H4 (cell line): ENCODE results near the gene PAFAH1B1. TPM values are rescaled to one million over a fixed set of nuclear protein-coding genes. Genes with fewer than 3 reads are reported as not detected.
"Not testable (repeated sequence)": the region's sequence is repeated elsewhere in the genome, so short reads cannot be mapped to it uniquely, and the experiment has no call there.

ENCODE experiments used
- DNase-seq: peaks from one replicate; pipeline ENCODE4 v3.0.0-alpha.2; 2015; ENCODE audit warnings: low spot score
- total RNA-seq: library from RNA; depleted of rRNA; stranded (reverse); fragments of >200 nt; shearing (Covaris generic); gene quantifications from 2 replicates; pipeline ENCODE4 v1.2.3, GENCODE V29; 2014

The PAFAH1B1 gene
- total RNA-seq, 1 experiment from 2014 or later = 49.1 TPM

- DNase-seq = no peak
Measured at GRCh38 chr17:2594722-2595599, 1.5 kb downstream of the PAFAH1B1 start.

DNA sequence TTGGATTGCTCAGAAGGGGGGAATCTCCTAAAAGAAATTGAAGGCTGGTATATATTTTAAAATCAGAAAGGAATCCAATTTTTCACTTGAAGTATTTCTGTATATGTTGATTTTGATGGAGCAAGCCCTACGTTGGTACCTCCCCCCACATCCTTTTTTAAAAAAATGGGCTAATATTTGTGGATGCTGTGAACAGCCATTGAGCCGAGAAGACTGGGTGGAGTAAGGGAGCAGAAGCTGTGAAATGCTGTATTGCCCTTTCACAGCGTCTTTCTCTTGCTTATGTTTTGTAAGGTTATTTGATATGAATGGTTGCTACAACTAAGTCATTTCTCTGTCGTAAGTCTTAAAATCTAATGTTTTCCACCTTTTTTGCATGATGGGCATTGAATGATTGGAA lies 2.3 kb downstream of the PAFAH1B1 start:
- no peak for DNase-seq

GRCh38 chr17:2598166-2598565 lies 4.7 kb downstream of the PAFAH1B1 start:
- no peak for DNase-seq

GRCh38 chr17:2602597-2603017 lies 9.2 kb downstream of the PAFAH1B1 start:
- DNase-seq = no peak

DNA sequence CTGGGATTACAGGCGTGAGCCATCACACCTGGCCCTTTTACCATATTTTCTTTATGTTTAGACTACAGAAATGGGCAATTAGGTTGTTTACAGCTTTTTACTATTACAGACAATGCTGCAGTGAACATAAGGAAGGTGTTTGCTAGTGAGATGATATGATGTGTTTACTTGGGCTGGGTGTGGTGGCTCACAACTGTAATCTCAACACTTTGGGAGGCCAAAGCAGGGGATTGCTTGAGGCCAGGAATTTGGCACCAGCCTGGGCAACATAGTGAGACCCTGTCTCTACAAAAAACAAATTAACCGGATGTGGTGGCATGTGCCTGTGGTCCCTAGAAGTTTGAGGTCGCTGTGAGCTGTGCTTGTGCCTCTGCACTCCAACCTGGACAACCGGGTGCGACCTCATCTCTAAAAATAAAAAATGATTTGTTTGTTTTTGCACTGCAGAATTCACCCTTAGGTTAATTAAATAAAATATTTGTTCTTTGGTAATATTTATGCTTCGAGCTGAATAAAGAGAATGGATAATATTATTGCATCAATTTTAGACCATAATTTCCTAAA lies 15.0 kb downstream of the PAFAH1B1 start:
- no peak for DNase-seq

DNA sequence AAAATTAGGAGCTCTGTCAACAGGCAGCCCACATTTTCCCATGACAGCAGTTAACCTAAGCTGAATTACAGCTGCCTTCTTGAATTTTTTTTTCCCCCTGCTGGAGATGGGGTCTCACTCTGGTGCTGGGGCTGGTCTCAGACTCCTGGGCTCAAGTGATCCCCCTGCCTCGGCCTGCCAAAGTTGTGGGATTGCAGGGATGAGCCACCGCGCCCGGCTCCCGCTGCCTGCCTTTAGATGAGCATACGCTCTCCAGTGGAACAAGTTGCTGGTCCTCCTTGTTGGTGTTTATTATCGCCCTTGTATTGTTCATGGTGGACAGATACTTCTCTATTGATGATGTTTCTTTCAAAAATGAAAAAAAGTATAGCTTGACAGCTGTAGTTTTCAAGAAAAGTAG lies 15.6 kb downstream of the PAFAH1B1 start:
- no peak for DNase-seq

GRCh38 chr17:2610195-2611175 lies 17.0 kb downstream of the PAFAH1B1 start:
- DNase-seq = no peak

GRCh38 chr17:2611627-2612026 lies 18.2 kb downstream of the PAFAH1B1 start:
- no peak for DNase-seq

DNA sequence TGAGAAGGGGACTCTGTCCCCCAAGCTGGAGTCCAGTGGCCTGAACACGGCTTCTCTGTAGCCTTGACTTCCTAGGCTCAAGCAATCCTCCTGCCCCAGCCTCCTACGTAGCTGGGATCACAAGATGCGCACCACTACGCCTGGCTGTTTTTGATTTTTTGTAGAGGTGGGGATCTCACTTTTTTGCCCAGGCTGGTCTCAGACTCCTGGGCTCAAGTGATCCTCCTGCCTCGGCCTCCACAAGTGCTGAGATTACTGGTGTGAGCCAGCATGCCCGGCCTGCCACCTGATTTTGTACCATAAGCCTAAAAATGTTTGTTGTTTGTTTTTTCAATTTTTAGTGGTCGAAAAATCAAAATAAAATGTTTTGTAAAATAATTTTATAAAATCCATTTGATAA lies 19.2 kb downstream of the PAFAH1B1 start:
- DNase-seq = no peak

DNA sequence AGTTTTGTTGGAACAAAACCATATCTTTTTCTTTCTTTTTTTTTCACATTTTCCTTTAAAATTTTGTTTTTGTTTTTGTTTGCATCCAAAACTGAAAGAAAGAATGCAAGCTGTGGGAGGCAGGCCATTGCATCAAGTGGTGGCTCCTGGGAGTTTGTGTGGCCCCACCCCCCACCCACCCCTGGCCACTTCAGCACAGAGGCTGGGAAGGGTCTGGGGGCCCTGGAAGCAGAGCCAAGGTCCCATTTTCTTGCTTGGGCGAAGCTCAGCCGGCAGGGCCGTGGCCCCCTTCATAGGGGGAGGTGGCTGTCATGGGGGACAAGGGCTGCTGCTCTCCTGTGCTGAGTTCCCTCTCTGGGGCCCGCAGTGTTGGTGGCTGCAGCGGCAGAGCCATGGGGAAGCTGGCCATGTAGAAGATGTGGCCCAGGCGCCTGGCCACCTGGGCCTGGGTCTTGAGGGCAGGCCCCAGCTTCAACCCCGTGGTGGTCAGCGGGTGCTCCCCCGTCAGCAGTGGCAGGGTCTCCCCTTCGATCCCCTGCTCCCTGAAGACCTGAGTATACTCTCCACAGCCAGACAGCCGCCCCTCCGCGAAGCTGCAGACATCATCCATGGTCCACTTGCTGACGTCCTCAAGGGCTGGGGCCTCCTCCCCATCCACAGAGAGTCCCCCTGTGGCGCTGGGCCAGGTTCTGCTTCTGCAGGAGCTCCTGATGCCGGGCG lies 19.8 kb downstream of the PAFAH1B1 start:
- DNase-seq = no peak

DNA sequence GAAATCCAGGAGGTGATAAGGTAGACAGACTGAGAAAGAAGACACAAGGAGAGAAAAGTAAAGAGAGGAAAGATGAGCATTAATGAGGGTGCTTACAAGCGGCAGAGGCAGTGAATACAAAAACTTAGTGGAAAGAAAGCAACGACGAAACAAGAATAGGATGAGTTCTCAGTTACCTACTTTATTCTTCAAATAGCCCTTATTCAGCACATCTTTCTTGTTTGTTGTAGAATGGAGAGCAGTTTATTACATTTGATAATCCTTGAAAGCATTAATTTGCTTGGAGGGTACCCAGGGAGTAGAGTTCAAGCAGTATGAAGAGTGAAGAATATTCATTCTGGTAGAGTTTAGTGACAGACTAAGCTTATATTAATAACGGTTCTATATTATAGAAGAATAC lies 22.4 kb downstream of the PAFAH1B1 start:
- DNase-seq = no peak

- DNase-seq = no peak
Measured at GRCh38 chr17:2621241-2621640, 27.8 kb downstream of the PAFAH1B1 start.

GRCh38 chr17:2621951-2622405 lies 28.5 kb downstream of the PAFAH1B1 start:
- not testable (repeated sequence) for DNase-seq

DNA sequence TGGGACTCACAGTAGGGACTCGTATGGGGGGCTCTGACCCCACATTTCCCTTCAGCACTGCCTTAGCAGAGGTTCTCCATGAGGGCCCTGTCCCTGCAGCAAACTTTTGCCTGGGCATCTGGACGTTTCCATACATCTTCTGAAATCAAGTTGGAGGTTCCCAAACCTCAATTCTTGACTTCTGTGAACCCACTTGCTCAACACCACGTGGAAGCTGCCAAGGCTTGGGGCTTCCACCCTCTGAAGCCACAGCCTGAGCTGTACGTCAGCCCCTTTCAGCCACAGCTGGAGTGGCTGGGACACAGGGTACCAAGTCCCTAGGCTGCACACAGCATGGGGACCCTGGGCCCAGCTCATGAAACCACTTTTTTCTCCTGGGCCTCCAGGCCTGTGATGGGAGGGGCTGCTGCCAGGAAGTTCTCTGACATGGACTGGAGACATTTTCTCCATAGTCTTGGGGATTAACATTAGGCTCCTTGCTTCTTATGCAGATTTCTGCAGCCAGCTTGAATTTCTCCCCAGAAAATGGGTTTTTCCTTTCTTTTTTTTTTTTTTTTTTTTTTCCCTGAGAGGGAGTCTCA lies 29.4 kb downstream of the PAFAH1B1 start:
- DNase-seq = not testable (repeated sequence)

GRCh38 chr17:2624292-2624731 lies 30.9 kb downstream of the PAFAH1B1 start:
- DNase-seq = no peak

DNA sequence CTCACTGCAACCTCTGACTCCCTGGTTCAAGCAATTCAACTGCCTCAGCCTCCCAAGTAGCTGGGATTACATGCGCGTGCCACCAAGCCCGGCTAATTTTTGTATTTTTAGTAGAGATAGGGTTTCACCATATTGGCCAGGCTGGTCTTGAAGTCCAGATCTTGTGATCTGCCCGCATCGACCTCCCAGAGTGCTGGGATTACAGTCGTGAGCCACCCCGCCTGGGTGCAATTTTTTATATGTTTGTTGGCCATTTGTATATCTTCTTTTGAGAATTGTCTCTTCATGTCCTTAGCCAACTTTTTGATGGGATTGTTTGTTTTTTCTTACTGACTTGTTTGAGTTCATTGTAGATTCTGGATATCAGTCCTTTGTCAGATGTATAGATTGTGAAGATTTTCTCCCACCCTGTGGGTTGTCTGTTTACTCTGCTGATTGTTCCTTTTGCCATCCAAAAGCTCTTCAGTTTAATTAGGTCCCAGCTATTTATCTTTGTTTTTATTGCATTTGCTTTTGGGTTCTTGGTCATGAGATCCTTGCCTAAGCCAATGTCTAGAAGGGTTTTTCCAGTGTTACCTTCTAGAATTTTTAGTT lies 33.3 kb downstream of the PAFAH1B1 start:
- DNase-seq = not testable (repeated sequence)

DNA sequence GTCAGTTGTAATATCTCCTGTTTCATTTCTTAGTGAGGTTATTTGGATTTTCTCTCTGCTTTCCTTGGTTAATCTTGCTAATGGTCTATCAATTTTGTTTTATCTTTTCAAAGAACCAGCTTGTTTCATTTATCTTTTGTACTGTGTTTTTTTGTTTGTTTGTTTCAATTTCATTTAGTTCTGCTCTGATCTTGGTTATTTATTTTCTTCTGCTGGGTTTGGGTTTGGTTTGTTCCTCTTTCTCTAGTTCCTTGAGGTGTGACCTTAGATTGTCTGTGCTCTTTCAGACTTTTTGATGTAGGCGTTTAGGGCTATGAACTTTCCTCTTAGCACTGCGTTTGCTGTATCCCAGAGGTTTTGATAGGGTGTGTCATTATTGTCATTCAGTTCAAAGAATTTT lies 35.5 kb downstream of the PAFAH1B1 start:
- not testable (repeated sequence) for DNase-seq

- DNase-seq = no peak
Measured at GRCh38 chr17:2631211-2631610, 37.8 kb downstream of the PAFAH1B1 start.

DNA sequence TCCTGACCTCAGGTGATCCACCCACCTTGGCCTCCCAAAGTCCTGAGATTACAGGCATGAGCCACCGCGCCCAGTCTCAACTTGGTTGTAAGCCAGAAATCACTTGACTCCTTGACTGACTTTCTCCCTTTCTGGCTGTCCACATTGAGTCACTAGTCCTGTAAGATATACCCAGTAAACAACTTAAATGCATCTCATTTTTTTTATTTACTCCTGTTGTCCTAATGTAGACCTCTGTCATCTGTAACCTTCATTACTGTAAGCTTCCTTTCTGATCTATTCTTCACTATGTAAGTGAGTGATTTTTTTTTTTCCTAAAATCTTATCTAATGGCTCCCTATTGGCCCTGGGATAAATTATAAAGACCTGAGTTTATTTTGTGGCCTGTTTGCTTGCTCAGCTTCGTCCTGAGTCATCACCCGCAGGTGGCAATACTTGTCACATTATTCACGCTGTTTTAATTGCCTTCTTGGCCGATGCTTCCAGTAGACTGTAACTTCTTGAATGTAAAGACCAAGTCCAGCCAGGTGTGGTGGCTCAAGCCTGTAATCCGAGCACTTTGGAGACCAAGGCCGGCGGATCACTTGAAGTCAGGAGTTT lies 41.0 kb downstream of the PAFAH1B1 start:
- peak; percentile 59 for DNase-seq

- no peak for DNase-seq
Measured at GRCh38 chr17:2635241-2635640, 41.8 kb downstream of the PAFAH1B1 start.
